Smooth muscle cell (in vitro differentiated cells): Measurements from ENCODE around the gene MACO1. TPM values are rescaled to one million over a fixed set of nuclear protein-coding genes. Genes with fewer than 3 reads are reported as not detected.

Experiments
- DNase-seq: peaks from one replicate; lab custom pipeline; 2025; ENCODE audit not compliant: unreplicated experiment; lab: John Stamatoyannopoulos, UW
- H2AFZ ChIP-seq: fragments of 200-600 bp; sonication (generic); 2 replicates; pipeline ENCODE4 v1.6.0; 2016; ENCODE audit warnings: antibody characterized with exemption, low read depth, mild to moderate bottlenecking
- H3F3A ChIP-seq: fragments of 200-600 bp; sonication (generic); 2 replicates; pipeline ENCODE4 v1.6.0; 2017; ENCODE audit warnings: antibody characterized with exemption, low read depth
- H3K27ac ChIP-seq: fragments of 200-600 bp; sonication (generic); 2 replicates; pipeline ENCODE4 v1.5.1; 2016; ENCODE audit warnings: low read depth, mild to moderate bottlenecking
- H3K27me3 ChIP-seq: fragments of 200-600 bp; sonication (generic); 2 replicates; pipeline ENCODE4 v1.6.1; 2016; ENCODE audit warnings: low read depth, mild to moderate bottlenecking
- H3K36me3 ChIP-seq: fragments of 200-600 bp; sonication (generic); 2 replicates; pipeline ENCODE4 v1.5.1; 2016; ENCODE audit warnings: low read depth
- H3K4me1 ChIP-seq: fragments of 200-600 bp; sonication (generic); 2 replicates; pipeline ENCODE4 v1.5.1; 2016; ENCODE audit warnings: low read depth
- H3K4me2 ChIP-seq: fragments of 200-600 bp; sonication (generic); 2 replicates; pipeline ENCODE4 v1.6.0; 2016; ENCODE audit warnings: mild to moderate bottlenecking
- H3K4me3 ChIP-seq: fragments of 200-600 bp; sonication (generic); 2 replicates; pipeline ENCODE4 v1.5.1; 2016; ENCODE audit warnings: mild to moderate bottlenecking
- H3K79me2 ChIP-seq: fragments of 200-600 bp; sonication (generic); 2 replicates; pipeline ENCODE4 v1.6.0; 2016; ENCODE audit warnings: low read depth, mild to moderate bottlenecking
- H3K9ac ChIP-seq: fragments of 200-600 bp; sonication (generic); 2 replicates; pipeline ENCODE4 v1.6.0; 2016; ENCODE audit warnings: low read depth
- H3K9me3 ChIP-seq: fragments of 200-600 bp; sonication (generic); replicated peaks from 2 replicates; pipeline ENCODE4 v1.5.1; 2016; ENCODE audit warnings: low read depth
- H4K20me1 ChIP-seq: fragments of 200-600 bp; sonication (generic); 2 replicates; pipeline ENCODE4 v1.6.0; 2016; ENCODE audit warnings: low read depth
- WGBS: methylation state at CpG from one replicate; pipeline ENCODE4 v1.1.7; 2016; ENCODE audit warnings: low lambda C conversion rate; 5-methylcytosine and 5-hydroxymethylcytosine counted together
- polyA plus RNA-seq: library from polyadenylated mRNA; unstranded; fragments of >200 nt; fragmentation: Nextera tagmentation; extraction: Ambion mirVana; gene quantifications from 2 replicates; pipeline ENCODE4 v1.2.1, GENCODE V29; 2016
- total RNA-seq: library from RNA; depleted of rRNA; stranded (reverse); fragments of >200 nt; gene quantifications from 2 replicates; pipeline ENCODE4 v1.2.3, GENCODE V29; 2014
- TF ChIP-seq, protein P1 (sequence below): fragments of 200-600 bp; sonication (generic); IDR thresholded peaks from 2 replicates; pipeline ENCODE4 v1.5.1; 2017; ENCODE audit warnings: borderline replicate concordance, mild to moderate bottlenecking, antibody characterized with exemption; ENCODE audit not compliant: insufficient read depth, poor library complexity, severe bottlenecking

Gene MACO1
- total and polyA plus RNA-seq, 2 experiments from 2014 or later: 19.8 to 29.8 TPM

DNA sequence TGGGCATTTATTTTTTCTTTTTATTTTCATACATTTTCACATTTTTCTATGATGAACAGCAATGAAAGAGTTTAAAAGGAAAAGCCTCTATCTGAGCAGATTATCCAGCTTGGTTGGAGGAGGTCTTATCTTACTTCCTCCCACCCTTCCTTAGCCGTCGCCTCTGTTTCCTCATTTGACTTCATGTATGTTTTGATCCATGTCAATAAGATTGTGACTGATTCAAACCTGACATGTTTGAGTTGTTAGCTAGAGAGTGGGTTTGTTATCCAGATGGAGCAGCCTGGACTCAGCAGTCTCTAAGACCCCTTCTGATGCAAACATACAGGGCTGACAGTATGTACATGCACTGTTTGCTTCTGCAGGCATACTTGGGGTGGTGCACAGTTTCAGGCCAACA is 31.2 kb downstream of the MACO1 start:
- WGBS: 83% methylated on average over 2 of the region's 2 CpGs

DNA sequence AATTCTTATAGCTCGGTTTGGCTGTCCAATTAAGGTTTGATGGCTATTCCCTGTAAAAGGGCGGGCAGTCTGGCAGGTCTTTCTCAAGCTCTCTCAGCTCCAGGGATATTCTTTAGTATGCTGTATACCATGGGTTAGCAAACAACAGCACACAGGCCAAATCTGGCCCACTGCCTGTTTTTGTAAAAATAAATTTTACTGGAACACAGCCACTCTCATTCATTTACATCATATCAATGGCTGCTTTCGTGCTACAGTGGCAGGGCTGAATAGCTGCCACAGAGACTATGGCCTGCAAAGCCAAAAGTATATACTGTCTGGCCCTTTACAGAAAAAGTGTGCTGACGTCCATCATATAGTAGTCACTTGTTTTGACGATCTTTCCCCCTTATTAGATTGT is 32.0 kb downstream of the MACO1 start:
- 91% methylated on average over 5 of the region's 5 CpGs for whole genome bisulfite sequencing

More for the DNA sequence above, 31.2 kb downstream of the MACO1 start:
- Histone ChIP-seq H3K79me2 (peaks cover 43% of the 10 kb centered on the region), H3K9ac (no peak overlapping the region), H3K4me1 (no peaks in the 10 kb centered on the region), H3K4me2 (no peak overlapping the region), H2AFZ (no peak overlapping the region), H3K27me3 (no peaks in the 10 kb centered on the region), H4K20me1 (peaks cover 71% of the 10 kb centered on the region), H3K27ac (no peak overlapping the region), H3K4me3 (no peak overlapping the region), H3K9me3 (no peaks in the 10 kb centered on the region), H3K36me3 (peaks cover 18% of the 10 kb centered on the region), H3F3A (peaks cover 4% of the 10 kb centered on the region)
- no peak for DNase-seq
- TF ChIP-seq, protein P1, sequence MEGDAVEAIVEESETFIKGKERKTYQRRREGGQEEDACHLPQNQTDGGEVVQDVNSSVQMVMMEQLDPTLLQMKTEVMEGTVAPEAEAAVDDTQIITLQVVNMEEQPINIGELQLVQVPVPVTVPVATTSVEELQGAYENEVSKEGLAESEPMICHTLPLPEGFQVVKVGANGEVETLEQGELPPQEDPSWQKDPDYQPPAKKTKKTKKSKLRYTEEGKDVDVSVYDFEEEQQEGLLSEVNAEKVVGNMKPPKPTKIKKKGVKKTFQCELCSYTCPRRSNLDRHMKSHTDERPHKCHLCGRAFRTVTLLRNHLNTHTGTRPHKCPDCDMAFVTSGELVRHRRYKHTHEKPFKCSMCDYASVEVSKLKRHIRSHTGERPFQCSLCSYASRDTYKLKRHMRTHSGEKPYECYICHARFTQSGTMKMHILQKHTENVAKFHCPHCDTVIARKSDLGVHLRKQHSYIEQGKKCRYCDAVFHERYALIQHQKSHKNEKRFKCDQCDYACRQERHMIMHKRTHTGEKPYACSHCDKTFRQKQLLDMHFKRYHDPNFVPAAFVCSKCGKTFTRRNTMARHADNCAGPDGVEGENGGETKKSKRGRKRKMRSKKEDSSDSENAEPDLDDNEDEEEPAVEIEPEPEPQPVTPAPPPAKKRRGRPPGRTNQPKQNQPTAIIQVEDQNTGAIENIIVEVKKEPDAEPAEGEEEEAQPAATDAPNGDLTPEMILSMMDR: no peak

GRCh38 chr1:25467193-25467592 is 36.5 kb downstream of the MACO1 start:
- H3K4me3 ChIP-seq: no peak overlapping the region
- WGBS: 80% methylated on average over 4 of the region's 4 CpGs

More for the DNA sequence above, 32.0 kb downstream of the MACO1 start:
- H3K27ac ChIP-seq: no peak overlapping the region
- H3K79me2 ChIP-seq: peaks cover 39% of the 10 kb centered on the region
- H3F3A ChIP-seq: peaks cover 12% of the 10 kb centered on the region
- no peaks in the 10 kb centered on the region for H3K9me3 ChIP-seq
- H3K4me2 ChIP-seq: no peak overlapping the region
- H2AFZ ChIP-seq: no peak overlapping the region
- no peak overlapping the region for H3K4me3 ChIP-seq
- TF ChIP-seq, protein P1: no peak
- no peaks in the 10 kb centered on the region for H3K4me1 ChIP-seq
- peaks cover 75% of the 10 kb centered on the region for H4K20me1 ChIP-seq
- no peaks in the 10 kb centered on the region for H3K27me3 ChIP-seq
- DNase-seq: no peak
- H3K9ac ChIP-seq: no peak overlapping the region
- H3K36me3 ChIP-seq: peaks cover 15% of the 10 kb centered on the region

DNA sequence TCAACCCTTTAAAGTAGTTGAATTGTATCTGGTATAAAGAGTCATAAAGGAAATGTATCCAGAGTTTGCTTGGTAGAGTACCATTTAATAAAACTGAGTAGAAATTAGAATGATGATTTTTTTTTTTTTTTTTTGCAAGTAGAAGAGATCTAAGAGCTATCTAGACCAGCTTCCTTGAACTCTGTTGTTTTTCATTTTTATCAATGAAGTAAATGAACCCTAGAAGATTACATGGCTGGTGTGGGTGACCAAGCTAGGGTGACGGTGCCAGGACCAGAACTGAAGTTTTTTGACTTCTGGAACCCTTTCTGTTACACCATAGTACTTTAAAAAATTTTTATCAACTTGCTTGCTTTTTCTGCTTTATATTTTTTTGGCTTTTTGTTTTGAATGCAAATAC is 36.9 kb downstream of the MACO1 start:
- Histone ChIP-seq H3K36me3 (no peaks in the 10 kb centered on the region), H3K27ac (peak overlapping the region; percentile 73), H3F3A (peaks cover 19% of the 10 kb centered on the region), H4K20me1 (peaks cover 95% of the 10 kb centered on the region), H3K79me2 (peaks cover 60% of the 10 kb centered on the region), H3K4me2 (peak overlapping the region; percentile 3), H2AFZ (no peak overlapping the region), H3K4me1 (no peaks in the 10 kb centered on the region), H3K27me3 (no peaks in the 10 kb centered on the region), H3K9me3 (no peaks in the 10 kb centered on the region), H3K9ac (no peak overlapping the region), H3K4me3 (no peak overlapping the region)
- 72% methylated on average over 1 of the region's 1 CpG for whole genome bisulfite sequencing
- TF ChIP-seq, protein P1: no peak
- DNase-seq: no peak

More at GRCh38 chr1:25467193-25467592, 36.5 kb downstream of the MACO1 start:
- Histone ChIP-seq H3K9me3 (no peaks in the 10 kb centered on the region), H3F3A (peaks cover 19% of the 10 kb centered on the region), H3K4me2 (no peak overlapping the region), H4K20me1 (peaks cover 95% of the 10 kb centered on the region), H3K4me1 (no peaks in the 10 kb centered on the region), H3K36me3 (no peaks in the 10 kb centered on the region), H3K9ac (no peak overlapping the region), H2AFZ (no peak overlapping the region), H3K27me3 (no peaks in the 10 kb centered on the region), H3K27ac (peak overlapping the region; percentile 73), H3K79me2 (peaks cover 60% of the 10 kb centered on the region)
- TF ChIP-seq, protein P1: no peak
- DNase-seq: no peak
